GM12878 (cell line): ENCODE measurements around the gene C11orf52. TPM values are rescaled to one million over a fixed set of nuclear protein-coding genes. Genes with fewer than 3 reads are reported as not detected.

Experiments used
- ATAC-seq: fragments of 200-7000 bp; cut with Tn5 transposase; 3 replicates; pipeline ENCODE4 v1.9.1; 2020; ENCODE audit warnings: mild to moderate bottlenecking, moderate library complexity
- BruUV-seq: library from RNA; stranded (reverse); fragments of 400-500 nt; replicated peaks from 2 replicates; lab custom pipeline; 2021; lab: Mats Ljungman, UMichigan
- CTCF ChIA-PET: fragments of 300-600 bp; sonication (Branson Sonifier 250); formaldehyde crosslinking; extraction: SDS; loops from one replicate; lab custom pipeline; 2021; ENCODE audit warnings: inconsistent platforms; lab: Yijun Ruan, JAX
- POLR2A ChIA-PET: fragments of 350-600 bp; formaldehyde crosslinking; extraction: SDS; loops from one replicate; lab custom pipeline; 2021; ENCODE audit warnings: inconsistent platforms; lab: Charles Lee
- RAD21 ChIA-PET: fragments of 300-600 bp; sonication (Branson Sonifier 250); formaldehyde crosslinking; loops from one replicate; lab custom pipeline; 2023; ENCODE audit warnings: antibody characterized with exemption; ENCODE audit not compliant: unreplicated experiment; lab: Charles Lee
- SMC1A ChIA-PET: fragments of 300-600 bp; sonication (Branson Sonifier 250); formaldehyde crosslinking; loops from one replicate; lab custom pipeline; 2023; ENCODE audit not compliant: unreplicated experiment, uncharacterized antibody; lab: Charles Lee
- DNase-seq: peaks from one replicate; pipeline ENCODE4 v3.0.0-alpha.2; 2011; ENCODE audit warnings: low read depth, low spot score
- FAIRE-seq: peaks from 3 replicates; lab custom pipeline; 2011; peaks lifted over from hg19 to GRCh38; lab: Jason Lieb, UNC
- H2AFZ ChIP-seq: 2 replicates; pipeline ENCODE4 v1.6.0; 2011; ENCODE audit warnings: low read depth, low read length, control low read depth; ENCODE audit not compliant: control insufficient read depth
- H3K27ac ChIP-seq: 2 replicates; pipeline ENCODE4 v1.5.1; 2011; ENCODE audit warnings: control low read depth; ENCODE audit not compliant: control insufficient read depth, insufficient read depth
- H3K27me3 ChIP-seq, 2 experiments: replicated peaks in 1 of 2; 2 replicates each; pipeline versions ENCODE4 v1.6.0 to v1.6.1; 2011; ENCODE audit warnings: low read length in 1 of 2; ENCODE audit not compliant: control insufficient read depth in 2 of 2, insufficient read depth in 2 of 2
- H3K36me3 ChIP-seq, 2 experiments: 2 replicates each; pipeline ENCODE4 v1.5.1; 2011; ENCODE audit warnings: low read length in 1 of 2; ENCODE audit not compliant: control insufficient read depth in 2 of 2, insufficient read depth in 2 of 2
- H3K4me1 ChIP-seq: 2 replicates; pipeline ENCODE4 v1.6.1; 2011; ENCODE audit warnings: mild to moderate bottlenecking, low read length, moderate library complexity, mixed read lengths; ENCODE audit not compliant: control insufficient read depth, insufficient read depth
- H3K4me2 ChIP-seq: 2 replicates; pipeline ENCODE4 v1.6.0; 2011; ENCODE audit warnings: control low read depth; ENCODE audit not compliant: control insufficient read depth, insufficient read depth
- H3K4me3 ChIP-seq: fragments of 200-600 bp; sonication (generic); 2 replicates; pipeline ENCODE4 v1.5.1; 2016
- H3K79me2 ChIP-seq: 2 replicates; pipeline ENCODE4 v1.6.0; 2011; ENCODE audit warnings: low read length; ENCODE audit not compliant: control insufficient read depth, insufficient read depth
- H3K9ac ChIP-seq: 2 replicates; pipeline ENCODE4 v1.8.0; 2011; ENCODE audit warnings: low read length, control low read depth, mixed read lengths; ENCODE audit not compliant: control insufficient read depth, insufficient read depth
- H3K9me3 ChIP-seq: replicated peaks from 3 replicates; pipeline ENCODE4 v1.5.1; 2011; ENCODE audit warnings: mild to moderate bottlenecking, low read length; ENCODE audit not compliant: control insufficient read depth, insufficient read depth
- H4K20me1 ChIP-seq: 2 replicates; pipeline ENCODE4 v1.6.0; 2011; ENCODE audit not compliant: control insufficient read depth, insufficient read depth
- CHD4 ChIP-seq: fragments of 200-600 bp; sonication (generic); IDR thresholded peaks from 2 replicates; pipeline ENCODE4 v1.6.1; 2016; ENCODE audit warnings: mild to moderate bottlenecking
- MYB ChIP-seq: fragments of 150-350 bp; IDR thresholded peaks from 2 replicates; pipeline ENCODE4 v1.6.1; 2014; ENCODE audit warnings: mild to moderate bottlenecking, low read depth, low read length, borderline replicate concordance
- NFYB ChIP-seq: IDR thresholded peaks from 2 replicates; pipeline ENCODE4 v1.6.1; 2011; ENCODE audit warnings: low read depth, mild to moderate bottlenecking, low read length, improper control_type of control experiment, moderate library complexity; ENCODE audit not compliant: insufficient read depth
- TCF7 ChIP-seq: IDR thresholded peaks from 2 replicates; pipeline ENCODE4 v1.6.1; 2014; ENCODE audit warnings: antibody characterized with exemption, borderline replicate concordance
- WGBS: methylation state at CpG from one replicate; pipeline ENCODE4 v1.1.6; 2016; ENCODE audit warnings: low lambda C conversion rate; ENCODE audit not compliant: insufficient replicate concordance, insufficient coverage; ENCODE audit errors: missing lambda C conversion rate; 5-methylcytosine and 5-hydroxymethylcytosine counted together
- in situ Hi-C: fragments of 300-500 bp; cut with MboI; formaldehyde crosslinking; loops from 9 replicates; pipeline ENCODE4 v1.14.3; 2018; ENCODE audit warnings: mixed read lengths
- intact Hi-C: fragments of 100-400 bp; cut with micrococcal nuclease; formaldehyde crosslinking; loops from one replicate; pipeline ENCODE4 v1.14.2; 2022; ENCODE audit not compliant: unreplicated experiment
- polyA plus RNA-seq, 11 experiments: library from polyadenylated mRNA; depleted of rRNA in 4 of 11; unstranded in 6 of 11; stranded (reverse) in 5 of 11; fragments of >200 nt; fragmentation: Nextera tagmentation in 4 of 11; fragmentation: Illumina TruSeq in 1 of 11; extraction: Ambion mirVana in 4 of 11; extraction: Trizol in 1 of 11; gene quantifications; 1 replicate in 1 of 11; 2 replicates in 10 of 11; pipeline versions ENCODE4 v1.2.1 to v1.2.3, GENCODE V29; 2011 to 2016; ENCODE audit warnings: inconsistent platforms in 2 of 11, missing spikeins in 2 of 11, low read depth in 1 of 11
- total RNA-seq, 4 experiments: library from RNA; depleted of rRNA in 3 of 4; stranded (reverse); fragments of >200 nt in 3 of 4; fragmentation: Illumina TruSeq in 1 of 4; extraction: Trizol in 1 of 4; gene quantifications; 2 replicates each; pipeline versions ENCODE4 v1.2.1 to v1.2.3, GENCODE V29; 2013 to 2021
- TF ChIP-seq, protein P1 (sequence below): IDR thresholded peaks from 2 replicates; pipeline ENCODE4 v1.6.1; 2012; ENCODE audit warnings: low read depth, low read length, improper control_type of control experiment
- TF ChIP-seq, protein P2 (sequence below): fragments of 450-650 bp; IDR thresholded peaks from 2 replicates; pipeline ENCODE4 v1.6.1; 2018; ENCODE audit warnings: borderline replicate concordance, mild to moderate bottlenecking; ENCODE audit not compliant: partially characterized antibody
- TF ChIP-seq, protein P3 (sequence below): IDR thresholded peaks from 2 replicates; pipeline ENCODE4 v1.6.1; 2011; ENCODE audit warnings: borderline replicate concordance, low read depth, mild to moderate bottlenecking, moderate library complexity, mixed read lengths, low read length; ENCODE audit not compliant: insufficient read depth; ENCODE audit errors: extremely low read length
- TF ChIP-seq, protein P4 (sequence below): fragments of 150-350 bp; IDR thresholded peaks from 2 replicates; pipeline ENCODE4 v1.6.1; 2016; ENCODE audit warnings: low read depth, low read length
- TF ChIP-seq, protein P5 (sequence below): IDR thresholded peaks from 2 replicates; pipeline ENCODE4 v1.6.1; 2011; ENCODE audit warnings: borderline replicate concordance, low read depth, mild to moderate bottlenecking, moderate library complexity, low read length; ENCODE audit not compliant: insufficient read depth, poor library complexity, severe bottlenecking

C11orf52 gene
- total and polyA plus RNA-seq, 10 of the 15 experiments (the other 5 are each of a cell fraction or from before 2014, with no cell fraction given): not detected

DNA sequence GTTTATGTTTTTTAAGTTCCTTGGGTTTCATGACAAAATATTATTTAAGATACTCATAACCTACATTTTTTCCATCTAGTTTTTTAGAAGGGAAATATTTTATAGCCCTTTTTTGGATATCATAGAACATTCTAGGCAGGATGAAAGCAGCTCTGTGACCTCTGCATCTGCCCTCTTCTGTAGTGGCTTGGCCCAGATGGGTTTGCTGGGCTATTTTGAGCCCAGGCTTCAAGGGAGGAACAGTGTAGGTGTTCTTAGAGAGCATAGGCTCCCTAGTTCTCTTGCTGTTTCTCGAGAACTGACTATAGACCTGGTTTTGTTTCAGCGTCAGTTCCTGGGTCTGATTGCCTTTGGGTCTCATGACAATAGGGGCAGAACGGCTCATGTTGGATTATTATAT is 50.6 kb downstream of the C11orf52 start (continued):
- TF ChIP-seq, protein P1, sequence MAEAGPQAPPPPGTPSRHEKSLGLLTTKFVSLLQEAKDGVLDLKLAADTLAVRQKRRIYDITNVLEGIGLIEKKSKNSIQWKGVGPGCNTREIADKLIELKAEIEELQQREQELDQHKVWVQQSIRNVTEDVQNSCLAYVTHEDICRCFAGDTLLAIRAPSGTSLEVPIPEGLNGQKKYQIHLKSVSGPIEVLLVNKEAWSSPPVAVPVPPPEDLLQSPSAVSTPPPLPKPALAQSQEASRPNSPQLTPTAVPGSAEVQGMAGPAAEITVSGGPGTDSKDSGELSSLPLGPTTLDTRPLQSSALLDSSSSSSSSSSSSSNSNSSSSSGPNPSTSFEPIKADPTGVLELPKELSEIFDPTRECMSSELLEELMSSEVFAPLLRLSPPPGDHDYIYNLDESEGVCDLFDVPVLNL: no peak
- TF ChIP-seq, protein P2, sequence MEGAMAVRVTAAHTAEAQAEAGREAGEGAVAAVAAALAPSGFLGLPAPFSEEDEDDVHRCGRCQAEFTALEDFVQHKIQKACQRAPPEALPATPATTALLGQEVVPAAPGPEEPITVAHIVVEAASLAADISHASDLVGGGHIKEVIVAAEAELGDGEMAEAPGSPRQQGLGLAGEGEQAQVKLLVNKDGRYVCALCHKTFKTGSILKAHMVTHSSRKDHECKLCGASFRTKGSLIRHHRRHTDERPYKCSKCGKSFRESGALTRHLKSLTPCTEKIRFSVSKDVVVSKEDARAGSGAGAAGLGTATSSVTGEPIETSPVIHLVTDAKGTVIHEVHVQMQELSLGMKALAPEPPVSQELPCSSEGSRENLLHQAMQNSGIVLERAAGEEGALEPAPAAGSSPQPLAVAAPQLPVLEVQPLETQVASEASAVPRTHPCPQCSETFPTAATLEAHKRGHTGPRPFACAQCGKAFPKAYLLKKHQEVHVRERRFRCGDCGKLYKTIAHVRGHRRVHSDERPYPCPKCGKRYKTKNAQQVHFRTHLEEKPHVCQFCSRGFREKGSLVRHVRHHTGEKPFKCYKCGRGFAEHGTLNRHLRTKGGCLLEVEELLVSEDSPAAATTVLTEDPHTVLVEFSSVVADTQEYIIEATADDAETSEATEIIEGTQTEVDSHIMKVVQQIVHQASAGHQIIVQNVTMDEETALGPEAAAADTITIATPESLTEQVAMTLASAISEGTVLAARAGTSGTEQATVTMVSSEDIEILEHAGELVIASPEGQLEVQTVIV: no peak
- no peak for TF ChIP-seq TCF7

DNA sequence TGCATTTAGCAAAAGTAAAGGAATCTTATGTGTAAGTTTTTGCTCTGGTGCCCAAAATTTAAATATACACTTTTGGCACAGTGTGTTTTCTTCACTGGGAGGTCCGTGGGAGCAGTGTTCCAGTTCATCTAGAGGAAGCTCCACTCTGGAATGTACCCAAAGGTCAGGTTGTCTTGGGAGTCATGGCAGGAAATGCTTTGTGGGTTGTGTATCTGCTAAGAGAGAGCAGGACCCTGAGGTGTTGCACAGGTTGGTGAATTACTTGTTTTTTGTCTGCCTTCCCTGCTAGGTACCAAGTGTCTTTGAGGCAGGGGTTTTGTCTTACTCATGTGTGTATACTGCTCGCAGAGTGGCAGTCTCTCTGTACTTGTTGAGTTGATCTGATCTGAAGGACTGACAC is 55.7 kb downstream of the C11orf52 start:
- CTCF ChIA-PET: no interaction called here
- Histone ChIP-seq H3K36me3 (no peaks in the 10 kb centered on the region), H3K9me3 (no peaks in the 10 kb centered on the region), H4K20me1 (no peaks in the 10 kb centered on the region), H3K27ac (no peak overlapping the region), H3K4me1 (peaks cover 16% of the 10 kb centered on the region), H3K4me3 (no peak overlapping the region), H3K79me2 (no peaks in the 10 kb centered on the region), H3K4me2 (no peak overlapping the region), H3K27me3 (peaks cover 5 to 8% of the 10 kb centered on the region in 2 experiments; a peak in 2 of 4 replicates), H3K9ac (no peak overlapping the region), H2AFZ (no peak overlapping the region)
- in situ Hi-C loops: no loop called here
- DNase-seq (no peak), ATAC-seq (no peak), FAIRE-seq (no peak)
- BruUV-seq: no TSS peak
- WGBS: 59% methylated on average over 2 of the region's 2 CpGs
- intact Hi-C loops: no loop called here
- POLR2A ChIA-PET: no interaction called here
- RAD21 ChIA-PET: interaction anchor here (1.3 kb wide), 1 partner anchor 43 kb away, joined by 4 read pairs; no protein-coding TSS in a partner anchor
- SMC1A ChIA-PET: interaction anchor here (0.6 kb wide), 1 partner anchor 53 kb away, joined by 3 read pairs; no protein-coding TSS in a partner anchor
- TF ChIP-seq, protein P3, sequence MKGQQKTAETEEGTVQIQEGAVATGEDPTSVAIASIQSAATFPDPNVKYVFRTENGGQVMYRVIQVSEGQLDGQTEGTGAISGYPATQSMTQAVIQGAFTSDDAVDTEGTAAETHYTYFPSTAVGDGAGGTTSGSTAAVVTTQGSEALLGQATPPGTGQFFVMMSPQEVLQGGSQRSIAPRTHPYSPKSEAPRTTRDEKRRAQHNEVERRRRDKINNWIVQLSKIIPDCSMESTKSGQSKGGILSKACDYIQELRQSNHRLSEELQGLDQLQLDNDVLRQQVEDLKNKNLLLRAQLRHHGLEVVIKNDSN: no peak
- no peak for TF ChIP-seq CHD4
- TF ChIP-seq NFYB: no peak
- TF ChIP-seq MYB: no peak
- TF ChIP-seq, protein P4, sequence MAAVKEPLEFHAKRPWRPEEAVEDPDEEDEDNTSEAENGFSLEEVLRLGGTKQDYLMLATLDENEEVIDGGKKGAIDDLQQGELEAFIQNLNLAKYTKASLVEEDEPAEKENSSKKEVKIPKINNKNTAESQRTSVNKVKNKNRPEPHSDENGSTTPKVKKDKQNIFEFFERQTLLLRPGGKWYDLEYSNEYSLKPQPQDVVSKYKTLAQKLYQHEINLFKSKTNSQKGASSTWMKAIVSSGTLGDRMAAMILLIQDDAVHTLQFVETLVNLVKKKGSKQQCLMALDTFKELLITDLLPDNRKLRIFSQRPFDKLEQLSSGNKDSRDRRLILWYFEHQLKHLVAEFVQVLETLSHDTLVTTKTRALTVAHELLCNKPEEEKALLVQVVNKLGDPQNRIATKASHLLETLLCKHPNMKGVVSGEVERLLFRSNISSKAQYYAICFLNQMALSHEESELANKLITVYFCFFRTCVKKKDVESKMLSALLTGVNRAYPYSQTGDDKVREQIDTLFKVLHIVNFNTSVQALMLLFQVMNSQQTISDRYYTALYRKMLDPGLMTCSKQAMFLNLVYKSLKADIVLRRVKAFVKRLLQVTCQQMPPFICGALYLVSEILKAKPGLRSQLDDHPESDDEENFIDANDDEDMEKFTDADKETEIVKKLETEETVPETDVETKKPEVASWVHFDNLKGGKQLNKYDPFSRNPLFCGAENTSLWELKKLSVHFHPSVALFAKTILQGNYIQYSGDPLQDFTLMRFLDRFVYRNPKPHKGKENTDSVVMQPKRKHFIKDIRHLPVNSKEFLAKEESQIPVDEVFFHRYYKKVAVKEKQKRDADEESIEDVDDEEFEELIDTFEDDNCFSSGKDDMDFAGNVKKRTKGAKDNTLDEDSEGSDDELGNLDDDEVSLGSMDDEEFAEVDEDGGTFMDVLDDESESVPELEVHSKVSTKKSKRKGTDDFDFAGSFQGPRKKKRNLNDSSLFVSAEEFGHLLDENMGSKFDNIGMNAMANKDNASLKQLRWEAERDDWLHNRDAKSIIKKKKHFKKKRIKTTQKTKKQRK: no peak
- TF ChIP-seq, protein P5, sequence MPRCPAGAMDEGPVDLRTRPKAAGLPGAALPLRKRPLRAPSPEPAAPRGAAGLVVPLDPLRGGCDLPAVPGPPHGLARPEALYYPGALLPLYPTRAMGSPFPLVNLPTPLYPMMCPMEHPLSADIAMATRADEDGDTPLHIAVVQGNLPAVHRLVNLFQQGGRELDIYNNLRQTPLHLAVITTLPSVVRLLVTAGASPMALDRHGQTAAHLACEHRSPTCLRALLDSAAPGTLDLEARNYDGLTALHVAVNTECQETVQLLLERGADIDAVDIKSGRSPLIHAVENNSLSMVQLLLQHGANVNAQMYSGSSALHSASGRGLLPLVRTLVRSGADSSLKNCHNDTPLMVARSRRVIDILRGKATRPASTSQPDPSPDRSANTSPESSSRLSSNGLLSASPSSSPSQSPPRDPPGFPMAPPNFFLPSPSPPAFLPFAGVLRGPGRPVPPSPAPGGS: no peak
